GM11168 (cell line): Measurements from ENCODE around the gene SUPV3L1.

Experiments used
- in situ Hi-C: fragments of 300-500 bp; cut with MboI; formaldehyde crosslinking; loops from one replicate; pipeline ENCODE4 v1.12.0; 2022; ENCODE audit warnings: low sequenced_read_pairs; ENCODE audit not compliant: unreplicated experiment

Gene SUPV3L1

GRCh38 chr10:69225681-69226080, 45.6 kb downstream of the SUPV3L1 start:
- in situ Hi-C loops = no loop called here

DNA sequence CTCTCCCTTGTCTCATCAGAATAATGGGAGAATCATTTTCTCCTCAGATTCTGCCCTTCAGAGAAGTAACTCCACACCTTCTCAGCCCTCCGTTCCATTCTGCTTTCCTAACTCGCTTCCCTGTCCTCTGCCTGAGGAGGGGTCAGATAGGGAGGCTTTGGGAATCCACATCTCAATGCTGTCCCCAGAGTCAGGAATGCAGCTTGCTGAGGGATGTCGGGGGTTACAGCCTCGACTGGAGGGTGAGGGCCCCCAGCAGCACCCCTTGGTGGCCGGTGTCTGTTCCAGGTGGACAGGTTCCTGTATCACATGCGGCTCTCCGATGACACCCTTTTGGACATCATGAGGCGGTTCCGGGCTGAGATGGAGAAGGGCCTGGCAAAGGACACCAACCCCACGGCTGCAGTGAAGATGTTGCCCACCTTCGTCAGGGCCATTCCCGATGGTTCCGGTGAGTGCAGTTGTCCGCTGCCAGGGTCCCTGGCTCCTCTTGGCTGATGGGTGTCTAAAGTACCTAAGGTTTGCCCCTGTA, 47.0 kb downstream of the SUPV3L1 start:
- in situ Hi-C loops = no loop called here

- in situ Hi-C loops = no loop called here
Measured at GRCh38 chr10:69228151-69228550, 48.1 kb downstream of the SUPV3L1 start.

DNA sequence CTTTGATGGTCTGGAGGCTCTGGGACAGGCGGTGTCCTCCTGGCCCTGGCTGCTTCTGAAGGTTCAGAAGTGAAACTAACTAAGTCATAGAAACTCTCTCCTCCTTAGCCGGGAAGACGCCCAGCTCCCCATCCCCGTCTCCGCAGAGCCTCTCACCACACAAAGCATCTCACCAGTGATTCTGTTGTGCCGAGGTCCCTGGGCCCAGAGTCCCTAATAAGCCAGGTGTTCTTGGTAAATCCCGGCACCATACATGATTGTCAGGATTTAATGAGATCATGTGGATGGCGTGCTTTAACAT, 49.5 kb downstream of the SUPV3L1 start:
- in situ Hi-C loops = no loop called here

DNA sequence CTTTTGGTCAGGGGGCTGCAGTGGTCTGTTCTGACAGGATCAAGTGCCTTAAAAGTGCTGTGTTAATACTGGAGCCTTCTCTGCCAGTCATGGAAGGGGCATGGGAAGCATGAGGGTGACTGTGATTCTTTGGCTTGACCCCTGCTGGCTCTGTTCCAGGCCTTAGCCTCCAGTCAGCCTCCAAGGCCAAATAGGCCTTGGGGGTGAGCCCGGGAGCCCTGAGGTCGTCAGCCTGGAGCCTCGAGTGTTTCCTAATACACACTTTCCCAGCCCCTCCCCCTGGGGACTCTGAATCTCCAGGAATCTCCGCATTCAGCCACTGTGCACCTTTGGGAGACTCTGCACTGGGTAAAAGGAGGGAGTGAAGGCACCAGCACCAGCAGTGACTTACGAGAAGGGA, 50.1 kb downstream of the SUPV3L1 start:
- in situ Hi-C loops = no loop called here

GRCh38 chr10:69232252-69232651, 52.2 kb downstream of the SUPV3L1 start:
- in situ Hi-C loops = no loop called here

GRCh38 chr10:69232736-69233480, 52.9 kb downstream of the SUPV3L1 start:
- in situ Hi-C loops = no loop called here

- in situ Hi-C loops = no loop called here
Measured at GRCh38 chr10:69234447-69234846, 54.4 kb downstream of the SUPV3L1 start.

DNA sequence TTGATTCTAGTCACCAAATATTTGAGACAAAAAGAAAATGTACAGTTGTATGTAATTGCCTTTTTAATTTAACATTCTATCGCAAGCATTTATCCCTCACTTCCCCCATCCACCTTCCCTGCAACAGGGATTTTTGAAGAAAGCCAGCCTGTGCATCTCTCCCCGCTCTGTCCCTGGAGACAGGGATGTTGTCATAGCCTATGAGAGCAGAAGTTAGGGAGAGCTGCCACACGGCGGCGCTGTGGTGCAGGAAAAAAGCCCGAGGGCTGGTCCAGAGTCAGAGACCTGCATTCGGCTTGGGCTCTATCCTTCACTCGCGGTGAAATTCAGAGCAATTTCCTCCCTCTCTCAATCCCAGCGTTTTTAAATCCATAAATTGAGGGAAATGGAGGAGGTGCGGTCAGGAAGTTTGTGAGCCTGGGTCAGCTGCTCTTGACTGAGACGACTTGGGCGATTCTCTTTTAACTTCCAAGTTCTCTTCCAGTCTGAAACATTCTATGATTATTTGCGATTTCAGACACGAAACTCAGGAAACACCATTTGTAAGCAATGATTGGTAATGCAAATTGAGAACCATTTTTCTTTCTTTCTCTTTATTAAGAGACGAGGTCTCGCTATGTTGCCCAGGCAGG, 57.6 kb downstream of the SUPV3L1 start:
- in situ Hi-C loops = no loop called here

DNA sequence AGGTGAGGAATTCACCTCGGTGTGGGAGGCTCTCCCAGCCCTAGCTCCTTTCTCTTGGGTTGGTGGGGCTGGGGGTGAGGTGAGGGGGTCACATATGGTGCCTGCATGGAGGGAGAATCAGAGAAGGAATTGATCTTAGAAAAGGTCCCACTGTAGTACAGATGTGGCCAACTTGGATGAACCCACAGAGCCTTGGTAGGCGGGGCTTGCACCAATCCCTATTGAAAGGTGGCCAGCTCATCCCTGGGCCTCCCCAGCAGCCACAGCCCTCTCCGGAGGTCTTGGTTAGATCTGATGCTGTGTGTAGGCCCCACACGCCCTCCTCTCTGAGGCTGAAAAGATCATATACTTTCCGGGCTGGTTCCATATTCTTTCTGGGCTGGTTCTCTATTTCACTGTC, 59.1 kb downstream of the SUPV3L1 start:
- in situ Hi-C loops = no loop called here

- in situ Hi-C loops = no loop called here
Measured at GRCh38 chr10:69239816-69240434, 59.9 kb downstream of the SUPV3L1 start.

DNA sequence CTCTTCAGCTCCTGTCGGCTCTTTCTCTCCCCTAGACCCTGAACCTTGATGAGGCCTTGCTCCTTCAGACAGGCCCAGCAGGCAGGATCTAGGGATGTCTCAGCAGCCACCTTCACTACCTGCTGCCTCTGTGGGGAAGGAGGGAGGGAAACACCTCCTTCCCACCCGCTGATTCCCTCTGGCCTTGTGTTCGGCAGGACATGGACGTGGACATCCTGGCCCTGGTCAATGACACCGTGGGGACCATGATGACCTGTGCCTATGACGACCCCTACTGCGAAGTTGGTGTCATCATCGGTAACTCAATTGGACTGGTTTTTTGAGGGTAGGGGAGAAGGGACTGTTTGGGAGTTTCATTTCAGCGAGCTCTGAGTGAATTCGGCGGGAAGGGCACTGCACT, 60.4 kb downstream of the SUPV3L1 start:
- in situ Hi-C loops = no loop called here

GRCh38 chr10:69241575-69241974, 61.5 kb downstream of the SUPV3L1 start:
- in situ Hi-C loops = no loop called here

DNA sequence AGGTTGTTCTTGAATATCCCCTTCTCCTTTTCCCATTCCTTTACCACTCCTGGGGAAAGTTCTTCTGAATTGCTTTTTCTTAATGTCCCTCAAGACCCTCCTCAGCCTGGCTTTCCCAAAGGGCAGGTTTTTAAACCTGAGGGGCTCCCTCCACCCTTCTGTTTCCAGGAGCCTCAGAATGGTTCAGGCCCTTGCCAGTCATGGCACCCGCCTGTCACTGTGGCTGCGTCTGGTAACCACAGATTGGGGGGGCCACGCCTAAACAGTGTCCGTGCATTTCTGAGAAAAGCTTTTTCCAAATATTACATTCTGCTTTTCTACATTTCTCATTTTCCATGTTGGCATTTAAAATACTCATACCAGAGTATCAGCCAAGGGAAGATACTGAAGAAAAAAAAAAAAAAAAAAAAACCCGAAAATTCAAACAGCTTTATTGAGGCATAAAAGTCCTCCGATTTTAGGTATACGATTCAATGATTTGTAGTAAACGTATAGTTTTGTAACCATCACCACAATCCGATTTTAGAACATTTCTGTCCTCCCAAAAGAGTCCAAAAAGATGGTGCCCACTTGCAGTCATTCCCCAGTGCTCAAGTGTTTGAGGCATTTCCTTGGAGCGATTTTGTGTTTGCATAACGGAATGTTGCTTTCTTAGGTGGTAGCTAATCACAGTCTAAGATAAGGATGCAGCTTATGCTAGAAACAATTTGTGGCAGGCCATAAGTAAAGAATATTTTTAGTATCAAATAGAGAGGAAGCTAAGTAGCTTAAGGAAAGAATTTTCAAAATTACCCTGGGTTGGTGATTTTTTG, 62.2 kb downstream of the SUPV3L1 start:
- in situ Hi-C loops = no loop called here

DNA sequence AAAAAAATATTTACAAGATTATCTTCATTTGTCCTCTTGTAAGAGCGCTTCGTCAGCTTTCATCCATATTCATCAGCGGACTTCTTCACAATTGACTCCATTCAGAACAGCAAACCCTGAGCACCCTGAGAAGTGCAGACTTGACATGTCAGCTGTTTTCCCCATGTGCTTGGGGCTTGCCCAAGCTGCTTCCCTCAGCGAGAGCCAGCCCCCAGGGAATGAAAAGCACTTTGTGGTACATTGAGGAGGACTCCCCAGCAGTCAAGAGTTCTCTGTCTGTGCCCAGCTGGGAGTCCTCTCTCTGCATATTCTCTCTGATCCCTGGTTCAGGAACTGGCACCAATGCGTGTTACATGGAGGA, 62.8 kb downstream of the SUPV3L1 start:
- in situ Hi-C loops = no loop called here

DNA sequence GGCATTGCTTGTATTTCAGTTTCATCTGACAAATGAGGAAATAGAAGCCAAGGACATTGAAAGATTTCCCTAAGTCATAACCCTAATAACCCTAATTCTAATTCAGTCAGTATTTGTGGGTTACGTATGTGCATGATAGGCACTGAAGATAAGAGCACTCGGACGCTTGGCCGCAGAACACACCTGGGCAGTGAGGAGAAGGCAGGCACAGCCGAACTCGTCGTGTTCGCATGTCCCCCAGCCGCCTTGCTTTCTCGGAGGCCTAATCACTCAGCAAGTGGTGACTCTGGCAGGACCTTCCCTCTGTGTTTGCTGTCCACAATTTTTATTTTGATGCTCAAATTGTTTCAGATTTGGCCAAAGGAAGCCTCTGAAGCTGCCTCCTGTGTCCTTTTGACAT, 63.8 kb downstream of the SUPV3L1 start:
- in situ Hi-C loops = no loop called here

- in situ Hi-C loops = loop anchor here (5.0 kb wide), 1 partner anchor 146 kb away; no protein-coding TSS in a partner anchor
Measured at GRCh38 chr10:69246036-69246435, 66.0 kb downstream of the SUPV3L1 start.

DNA sequence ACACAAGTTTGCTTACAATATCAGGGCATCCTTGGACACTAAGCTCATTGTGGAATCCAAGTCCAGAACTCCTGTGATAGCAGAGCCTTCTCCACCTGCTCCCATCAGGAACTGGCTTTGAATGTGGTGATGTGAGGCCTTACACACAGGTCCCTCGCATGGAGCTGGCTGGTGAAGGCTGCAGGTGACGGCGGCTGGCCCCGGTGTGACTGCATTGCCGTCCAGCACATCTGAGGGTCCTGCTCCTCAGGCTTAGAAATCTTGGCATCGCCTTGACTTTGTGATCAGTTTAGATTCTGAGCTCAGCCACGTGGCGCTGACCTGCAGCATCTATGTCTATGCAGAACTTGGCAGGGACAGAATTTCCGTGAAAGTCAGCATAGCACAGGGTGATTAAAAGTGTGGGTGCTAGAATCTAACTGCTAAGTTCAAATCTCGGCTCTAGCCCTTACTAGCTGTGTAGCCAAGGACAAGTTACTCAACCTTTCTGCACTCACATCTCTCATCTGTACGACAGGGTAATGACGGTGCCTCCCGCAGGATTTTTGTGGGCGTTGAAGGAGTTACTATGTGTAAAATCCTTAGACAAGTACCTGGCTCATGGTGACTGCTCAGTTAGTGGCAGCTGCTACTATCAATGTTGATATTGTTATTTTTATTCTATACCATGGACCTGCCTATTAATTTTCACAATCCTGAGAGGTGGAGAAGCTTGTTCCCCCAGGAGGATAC, 66.7 kb downstream of the SUPV3L1 start:
- in situ Hi-C loops = loop anchor here (5.0 kb wide), 1 partner anchor 146 kb away; no protein-coding TSS in a partner anchor

- in situ Hi-C loops = loop anchor here (5.0 kb wide), 1 partner anchor 145 kb away; no protein-coding TSS in a partner anchor
Measured at GRCh38 chr10:69247313-69247710, 67.3 kb downstream of the SUPV3L1 start.
